HPDE6-E6E7 (cell line): ENCODE measurements around the gene STRC.
"Not testable (repeated sequence)": the region's sequence is repeated elsewhere in the genome, so short reads cannot be mapped to it uniquely, and the experiment has no call there.

Experiments used
- DNase-seq: peaks from one replicate; pipeline ENCODE4 v3.0.0; 2011; ENCODE audit warnings: missing footprints; ENCODE audit errors: extremely low spot score

The STRC gene

DNA sequence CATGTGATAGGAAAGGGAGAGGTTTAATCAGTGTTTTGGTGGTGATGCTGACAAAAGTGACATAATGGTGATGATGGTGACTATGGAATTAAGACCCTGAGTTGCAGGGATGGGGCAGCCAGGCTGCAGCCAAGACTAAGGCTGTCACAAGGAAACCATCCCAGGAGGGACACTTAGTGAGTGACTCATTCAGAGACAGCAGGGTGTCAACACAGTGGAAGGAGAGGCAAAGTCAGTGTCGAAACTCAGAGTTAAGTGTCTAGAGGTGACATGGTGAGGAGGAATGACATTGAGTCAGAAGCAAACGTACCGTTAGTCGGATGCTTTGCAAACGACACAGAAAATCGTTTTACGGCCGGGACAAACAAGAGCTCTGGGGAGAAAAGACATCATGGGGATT lies 54.8 kb downstream of the STRC start:
- not testable (repeated sequence) for DNase-seq

GRCh38 chr15:43562753-43563152 lies 55.8 kb downstream of the STRC start:
- not testable (repeated sequence) for DNase-seq

DNA sequence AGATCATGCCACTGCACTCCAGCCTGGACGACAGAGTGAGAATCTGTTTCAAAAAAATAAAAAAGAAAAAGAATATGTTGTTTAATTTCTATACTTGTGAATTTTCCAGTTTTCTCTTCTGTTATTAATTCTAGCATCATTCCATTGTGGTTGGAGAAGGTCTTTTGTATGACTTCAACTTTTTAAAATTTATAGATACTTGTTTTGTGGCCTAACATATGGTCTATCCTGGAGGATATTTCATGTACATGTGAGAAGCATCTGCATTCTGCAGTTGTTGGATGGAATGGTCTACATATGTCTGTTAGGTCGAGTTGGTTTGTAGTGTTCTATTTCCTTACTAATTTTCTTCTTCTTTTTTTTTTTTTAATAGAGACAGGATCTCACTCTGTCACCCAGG lies 65.6 kb downstream of the STRC start:
- no peak for DNase-seq

DNA sequence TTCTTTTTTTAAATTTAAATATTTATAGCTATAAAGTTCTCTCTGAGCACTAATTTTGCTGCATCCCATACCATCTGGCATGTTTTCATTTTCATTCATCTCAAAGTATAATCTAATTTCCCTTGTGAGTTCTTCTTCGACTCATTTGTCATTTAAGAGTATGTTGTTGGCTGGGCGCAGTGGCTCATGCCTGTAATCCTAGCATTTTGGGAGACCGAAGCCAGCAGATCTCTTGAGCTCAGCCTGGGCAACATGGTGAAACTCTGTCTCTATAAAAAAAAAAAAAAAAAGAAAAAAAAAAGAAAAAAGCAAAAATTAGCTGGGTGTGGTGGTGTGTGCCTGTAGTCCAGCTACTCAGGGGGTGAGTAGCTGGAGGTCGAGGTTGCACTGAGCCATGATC lies 66.3 kb downstream of the STRC start:
- no peak for DNase-seq

DNA sequence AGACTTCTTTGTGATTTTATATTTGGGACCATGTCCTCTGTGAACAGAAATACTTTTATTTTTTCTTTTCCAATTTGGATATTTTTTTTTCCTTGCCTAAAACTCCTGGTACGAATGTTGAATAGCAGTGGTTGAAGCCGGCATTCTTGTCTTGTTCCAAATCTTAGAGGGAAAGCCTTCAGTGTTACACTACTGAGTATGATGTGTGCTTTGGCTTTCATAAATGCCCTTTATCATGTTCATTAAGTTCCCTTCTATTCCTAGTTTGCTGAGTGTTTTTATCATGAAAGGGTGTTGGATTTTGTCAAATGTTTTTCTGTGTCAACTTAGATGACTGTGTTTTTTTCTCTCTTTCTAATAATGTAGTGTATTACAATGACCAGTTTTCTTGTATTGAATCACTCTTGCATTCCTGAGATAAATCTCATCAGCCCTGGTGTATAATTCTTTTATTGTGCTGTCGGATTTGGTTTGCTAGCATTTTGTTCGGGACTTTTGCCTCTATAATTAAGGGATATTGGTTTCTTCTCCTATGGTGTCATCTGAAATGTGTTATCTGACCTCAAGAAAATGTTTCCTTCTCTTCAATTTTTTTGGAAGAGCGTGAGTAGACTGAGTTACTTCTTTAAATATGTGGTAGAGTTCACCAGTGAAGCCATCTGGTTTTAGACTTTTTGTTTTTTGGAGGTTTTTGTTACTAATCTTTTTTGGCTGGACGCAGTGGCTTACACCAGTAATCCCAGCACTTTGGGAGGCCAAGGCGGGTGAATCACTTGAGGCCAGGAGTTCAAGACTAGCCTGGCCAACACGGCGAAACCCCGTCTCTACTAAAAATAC lies 67.9 kb downstream of the STRC start:
- DNase-seq: no peak
